ENCODE results near the gene SLCO2A1.

DNA sequence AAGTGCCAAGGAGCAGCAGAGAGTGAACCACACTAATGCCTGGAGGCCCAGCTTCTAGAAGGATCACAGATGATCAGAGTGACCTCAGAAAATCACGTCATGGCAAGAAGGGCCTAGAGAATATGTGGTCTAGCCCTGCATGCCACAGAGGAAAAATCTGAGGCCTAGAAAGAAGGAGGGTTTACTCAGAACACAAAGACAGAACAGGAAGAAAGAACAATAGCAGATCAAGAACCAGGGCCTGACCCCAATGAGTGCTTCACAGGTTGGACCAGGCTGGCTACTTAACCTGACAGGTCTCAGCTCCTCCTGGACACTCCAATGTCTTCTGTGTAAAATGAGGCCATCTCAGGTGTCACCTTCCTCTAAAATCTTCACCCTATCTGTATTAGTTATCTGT lies 148.2 kb downstream of the SLCO2A1 start:
- TF ChIP-seq, protein P1, sequence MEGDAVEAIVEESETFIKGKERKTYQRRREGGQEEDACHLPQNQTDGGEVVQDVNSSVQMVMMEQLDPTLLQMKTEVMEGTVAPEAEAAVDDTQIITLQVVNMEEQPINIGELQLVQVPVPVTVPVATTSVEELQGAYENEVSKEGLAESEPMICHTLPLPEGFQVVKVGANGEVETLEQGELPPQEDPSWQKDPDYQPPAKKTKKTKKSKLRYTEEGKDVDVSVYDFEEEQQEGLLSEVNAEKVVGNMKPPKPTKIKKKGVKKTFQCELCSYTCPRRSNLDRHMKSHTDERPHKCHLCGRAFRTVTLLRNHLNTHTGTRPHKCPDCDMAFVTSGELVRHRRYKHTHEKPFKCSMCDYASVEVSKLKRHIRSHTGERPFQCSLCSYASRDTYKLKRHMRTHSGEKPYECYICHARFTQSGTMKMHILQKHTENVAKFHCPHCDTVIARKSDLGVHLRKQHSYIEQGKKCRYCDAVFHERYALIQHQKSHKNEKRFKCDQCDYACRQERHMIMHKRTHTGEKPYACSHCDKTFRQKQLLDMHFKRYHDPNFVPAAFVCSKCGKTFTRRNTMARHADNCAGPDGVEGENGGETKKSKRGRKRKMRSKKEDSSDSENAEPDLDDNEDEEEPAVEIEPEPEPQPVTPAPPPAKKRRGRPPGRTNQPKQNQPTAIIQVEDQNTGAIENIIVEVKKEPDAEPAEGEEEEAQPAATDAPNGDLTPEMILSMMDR (IDR thresholded peaks at IDR 0.05) = no peak
- TF ChIP-seq EP300 (IDR thresholded peaks at IDR 0.05) = no peak
